ENCODE data around the gene FBN2. TPM values are rescaled to one million over a fixed set of nuclear protein-coding genes. Genes with fewer than 3 reads are reported as not detected.

FBN2 gene
- total and polyA plus RNA-seq, 2 experiments from 2014 or later = 41.0 to 143 TPM

DNA sequence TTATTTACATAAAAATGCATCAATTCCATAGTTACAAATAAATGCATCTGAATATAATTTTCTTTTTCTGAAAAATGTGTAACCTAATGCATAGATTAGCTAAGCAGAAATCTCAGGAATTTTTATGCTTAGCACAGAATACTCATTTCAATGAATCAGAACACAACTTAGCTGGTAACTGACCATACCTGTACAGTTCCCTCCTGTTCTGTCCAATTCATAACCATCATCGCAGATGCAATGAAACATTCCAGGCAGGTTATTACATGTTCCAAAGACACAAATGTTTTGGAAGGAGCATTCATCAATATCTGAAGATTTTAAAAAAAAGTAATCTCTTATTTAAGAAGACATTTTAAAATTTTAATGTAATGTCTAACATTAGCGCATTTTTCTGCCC lies 219.4 kb downstream of the FBN2 start:
- H3K27ac ChIP-seq = no peak overlapping the region
- 97% methylated on average over 2 of the region's 2 CpGs for WGBS (ENCODE audit: low lambda C conversion rate, missing lambda C conversion rate)
- DNase-seq (ENCODE audit: low spot score) = no peak
- no peak overlapping the region for H3K4me3 ChIP-seq
- no peaks in the 10 kb centered on the region for H4K20me1 ChIP-seq (ENCODE audit: insufficient read depth, poor library complexity, severe bottlenecking)
- no peaks in the 10 kb centered on the region for H3K9me3 ChIP-seq (ENCODE audit: low read depth)
- H3K9me2 ChIP-seq (replicated peaks; ENCODE audit: insufficient read depth) = no peaks in the 10 kb centered on the region
- H2AFZ ChIP-seq = no peak overlapping the region
- H3K36me3 ChIP-seq (replicated peaks; ENCODE audit: insufficient read depth, low read depth) = no peaks in the 10 kb centered on the region
- H3K27me3 ChIP-seq = no peaks in the 10 kb centered on the region
- H3K4me2 ChIP-seq = no peak overlapping the region
- no peaks in the 10 kb centered on the region for H3K4me1 ChIP-seq (ENCODE audit: insufficient read depth)
- H3K79me2 ChIP-seq = no peaks in the 10 kb centered on the region
- TF ChIP-seq EZH2phosphoT487 (IDR thresholded peaks at IDR 0.05; ENCODE audit: low read depth, severe bottlenecking, unreplicated experiment) (no peak), EZH2 (IDR thresholded peaks at IDR 0.05; ENCODE audit: borderline replicate concordance) (no peak)
- TF ChIP-seq, protein P1, sequence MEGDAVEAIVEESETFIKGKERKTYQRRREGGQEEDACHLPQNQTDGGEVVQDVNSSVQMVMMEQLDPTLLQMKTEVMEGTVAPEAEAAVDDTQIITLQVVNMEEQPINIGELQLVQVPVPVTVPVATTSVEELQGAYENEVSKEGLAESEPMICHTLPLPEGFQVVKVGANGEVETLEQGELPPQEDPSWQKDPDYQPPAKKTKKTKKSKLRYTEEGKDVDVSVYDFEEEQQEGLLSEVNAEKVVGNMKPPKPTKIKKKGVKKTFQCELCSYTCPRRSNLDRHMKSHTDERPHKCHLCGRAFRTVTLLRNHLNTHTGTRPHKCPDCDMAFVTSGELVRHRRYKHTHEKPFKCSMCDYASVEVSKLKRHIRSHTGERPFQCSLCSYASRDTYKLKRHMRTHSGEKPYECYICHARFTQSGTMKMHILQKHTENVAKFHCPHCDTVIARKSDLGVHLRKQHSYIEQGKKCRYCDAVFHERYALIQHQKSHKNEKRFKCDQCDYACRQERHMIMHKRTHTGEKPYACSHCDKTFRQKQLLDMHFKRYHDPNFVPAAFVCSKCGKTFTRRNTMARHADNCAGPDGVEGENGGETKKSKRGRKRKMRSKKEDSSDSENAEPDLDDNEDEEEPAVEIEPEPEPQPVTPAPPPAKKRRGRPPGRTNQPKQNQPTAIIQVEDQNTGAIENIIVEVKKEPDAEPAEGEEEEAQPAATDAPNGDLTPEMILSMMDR (IDR thresholded peaks at IDR 0.05; ENCODE audit: poor library complexity) = no peak

DNA sequence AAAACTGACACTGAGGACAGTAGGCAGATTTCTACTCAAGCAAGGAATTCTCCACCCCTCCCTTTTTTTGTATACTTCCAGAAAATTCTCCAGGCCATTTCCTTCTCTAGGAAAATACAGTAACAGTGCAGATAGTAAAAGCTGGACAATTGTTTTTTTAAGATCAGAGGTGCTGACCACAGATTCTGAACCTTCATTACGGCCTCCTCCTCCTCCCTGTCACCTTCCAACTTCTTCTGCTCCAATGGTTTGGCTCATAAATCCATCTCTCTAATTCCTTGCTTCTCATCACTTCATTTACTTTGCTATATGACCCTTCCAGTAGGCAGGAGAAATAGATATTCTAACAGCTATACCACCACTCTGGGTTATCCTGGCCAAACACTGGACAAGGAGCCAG lies 220.6 kb downstream of the FBN2 start:
- Histone ChIP-seq H3K9me2 (replicated peaks; ENCODE audit: insufficient read depth) (no peaks in the 10 kb centered on the region), H3K79me2 (no peaks in the 10 kb centered on the region), H3K36me3 (replicated peaks; ENCODE audit: insufficient read depth, low read depth) (no peaks in the 10 kb centered on the region), H3K27me3 (no peaks in the 10 kb centered on the region), H4K20me1 (ENCODE audit: insufficient read depth, poor library complexity, severe bottlenecking) (no peaks in the 10 kb centered on the region), H3K27ac (no peak overlapping the region), H3K4me3 (no peak overlapping the region), H3K9me3 (ENCODE audit: low read depth) (no peaks in the 10 kb centered on the region), H3K4me1 (ENCODE audit: insufficient read depth) (no peaks in the 10 kb centered on the region), H3K4me2 (no peak overlapping the region), H2AFZ (no peak overlapping the region)
- WGBS (ENCODE audit: low lambda C conversion rate, missing lambda C conversion rate) = 88% methylated on average over 1 of the region's 1 CpG
- no peak for DNase-seq (ENCODE audit: low spot score)
- TF ChIP-seq EZH2phosphoT487 (IDR thresholded peaks at IDR 0.05; ENCODE audit: low read depth, severe bottlenecking, unreplicated experiment) = no peak
- TF ChIP-seq, protein P1 (IDR thresholded peaks at IDR 0.05; ENCODE audit: poor library complexity) = no peak
- TF ChIP-seq EZH2 (IDR thresholded peaks at IDR 0.05; ENCODE audit: borderline replicate concordance) = no peak

DNA sequence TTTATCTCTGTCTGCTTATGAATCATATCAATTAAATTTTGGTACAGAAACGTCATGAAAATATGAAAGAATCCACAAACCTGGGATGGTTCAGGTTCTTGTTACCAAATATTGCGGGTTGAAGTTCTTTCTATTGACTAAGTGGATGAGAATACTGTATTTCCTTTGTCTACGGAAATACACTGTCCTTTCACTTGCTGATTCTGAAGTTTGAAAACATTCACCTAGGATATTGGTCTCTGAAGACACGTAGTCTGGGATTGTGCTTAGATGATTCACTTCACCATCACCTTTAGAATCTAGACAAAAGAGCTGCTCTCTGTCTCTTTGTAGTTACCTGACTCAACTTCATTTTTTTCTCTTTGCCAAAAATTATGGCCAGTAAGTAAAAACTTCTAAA lies 222.4 kb downstream of the FBN2 start:
- Histone ChIP-seq H3K4me1 (ENCODE audit: insufficient read depth) (no peaks in the 10 kb centered on the region), H3K9me3 (ENCODE audit: low read depth) (no peaks in the 10 kb centered on the region), H3K4me3 (no peak overlapping the region), H4K20me1 (ENCODE audit: insufficient read depth, poor library complexity, severe bottlenecking) (no peaks in the 10 kb centered on the region), H3K4me2 (no peak overlapping the region), H3K79me2 (no peaks in the 10 kb centered on the region), H2AFZ (no peak overlapping the region), H3K27me3 (no peaks in the 10 kb centered on the region), H3K27ac (no peak overlapping the region), H3K36me3 (replicated peaks; ENCODE audit: insufficient read depth, low read depth) (no peaks in the 10 kb centered on the region), H3K9me2 (replicated peaks; ENCODE audit: insufficient read depth) (no peaks in the 10 kb centered on the region)
- WGBS (ENCODE audit: low lambda C conversion rate, missing lambda C conversion rate) = 95% methylated on average over 4 of the region's 4 CpGs
- no peak for TF ChIP-seq EZH2phosphoT487 (IDR thresholded peaks at IDR 0.05; ENCODE audit: low read depth, severe bottlenecking, unreplicated experiment)
- TF ChIP-seq, protein P1 (IDR thresholded peaks at IDR 0.05; ENCODE audit: poor library complexity) = no peak
- TF ChIP-seq EZH2 (IDR thresholded peaks at IDR 0.05; ENCODE audit: borderline replicate concordance) = no peak
- no peak for DNase-seq (ENCODE audit: low spot score)

DNA sequence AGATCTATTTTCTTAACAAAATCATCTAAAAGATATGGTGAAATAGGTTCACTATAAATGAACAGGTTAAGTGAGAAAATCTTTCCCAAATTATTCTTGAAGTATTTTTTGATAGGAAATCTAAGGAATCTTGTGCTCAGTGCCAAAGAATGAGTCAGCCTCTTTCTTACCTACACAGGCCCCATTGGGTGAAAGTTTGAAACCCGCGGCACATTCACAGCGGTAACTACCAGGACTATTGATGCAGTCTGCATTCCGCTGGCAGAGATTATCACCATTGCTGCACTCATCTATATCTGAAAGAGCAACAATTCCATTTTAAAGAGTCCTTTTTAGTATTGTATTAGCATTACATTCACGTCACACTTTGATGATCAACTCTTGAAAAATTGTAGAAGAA lies 232.7 kb downstream of the FBN2 start:
- Histone ChIP-seq H3K27ac (no peak overlapping the region), H3K79me2 (no peaks in the 10 kb centered on the region), H4K20me1 (ENCODE audit: insufficient read depth, poor library complexity, severe bottlenecking) (no peaks in the 10 kb centered on the region), H3K4me3 (no peak overlapping the region), H3K9me2 (replicated peaks; ENCODE audit: insufficient read depth) (no peaks in the 10 kb centered on the region), H2AFZ (no peak overlapping the region), H3K9me3 (ENCODE audit: low read depth) (no peaks in the 10 kb centered on the region), H3K36me3 (replicated peaks; ENCODE audit: insufficient read depth, low read depth) (peaks cover 6% of the 10 kb centered on the region), H3K4me1 (ENCODE audit: insufficient read depth) (no peaks in the 10 kb centered on the region), H3K4me2 (no peak overlapping the region), H3K27me3 (no peaks in the 10 kb centered on the region)
- TF ChIP-seq EZH2 (IDR thresholded peaks at IDR 0.05; ENCODE audit: borderline replicate concordance) (no peak), EZH2phosphoT487 (IDR thresholded peaks at IDR 0.05; ENCODE audit: low read depth, severe bottlenecking, unreplicated experiment) (no peak)
- TF ChIP-seq, protein P1 (IDR thresholded peaks at IDR 0.05; ENCODE audit: poor library complexity) = no peak
- DNase-seq (ENCODE audit: low spot score) = no peak
- WGBS (ENCODE audit: low lambda C conversion rate, missing lambda C conversion rate) = 100% methylated on average over 5 of the region's 5 CpGs
